Nephron progenitor cell (in vitro differentiated cells): ENCODE results near the gene GLRX5.
A peak's percentile ranks its signal among the peaks of the same experiment; 100 is the strongest.

Source experiments
- DNase-seq: peaks from one replicate; pipeline ENCODE4 v3.0.0; 2021
- H3K27ac Mint-ChIP-seq: 2 replicates; pipeline ENCODE4 v1.8.0; 2021; ENCODE audit warnings: mild to moderate bottlenecking, moderate library complexity, mixed read lengths
- H3K27me3 Mint-ChIP-seq: 2 replicates; pipeline ENCODE4 v1.8.0; 2021; ENCODE audit warnings: mild to moderate bottlenecking, low read depth, mixed read lengths; ENCODE audit not compliant: poor library complexity
- H3K36me3 Mint-ChIP-seq: 2 replicates; pipeline ENCODE4 v1.8.0; 2021; ENCODE audit warnings: low read depth, mixed read lengths
- H3K4me1 Mint-ChIP-seq: 2 replicates; pipeline ENCODE4 v1.8.0; 2021; ENCODE audit warnings: mixed read lengths
- H3K4me3 Mint-ChIP-seq: 2 replicates; pipeline ENCODE4 v1.8.0; 2021; ENCODE audit warnings: mild to moderate bottlenecking, moderate library complexity, mixed read lengths
- H3K9me3 Mint-ChIP-seq: 2 replicates; pipeline ENCODE4 v1.8.0; 2021; ENCODE audit warnings: mild to moderate bottlenecking, moderate library complexity, mixed read lengths
- CTCF ChIP-seq: fragments of 200-600 bp; sonication (generic); IDR thresholded peaks from 2 replicates; pipeline ENCODE4 v1.5.0; 2021; ENCODE audit warnings: antibody characterized with exemption

Gene GLRX5

GRCh38 chr14:95543021-95543420 is 8.2 kb downstream of the GLRX5 start:
- H3K4me3 Mint-ChIP-seq: no peak overlapping the region
- H3K27ac Mint-ChIP-seq: no peak overlapping the region
- peaks cover 16% of the 10 kb centered on the region for H3K4me1 Mint-ChIP-seq
- H3K27me3 Mint-ChIP-seq: no peaks in the 10 kb centered on the region
- no peak for TF ChIP-seq CTCF
- DNase-seq: no peak
- H3K9me3 Mint-ChIP-seq: no peaks in the 10 kb centered on the region
- peaks cover 6% of the 10 kb centered on the region for H3K36me3 Mint-ChIP-seq

GRCh38 chr14:95544588-95544987 is 9.7 kb downstream of the GLRX5 start:
- Mint-ChIP-seq H3K27me3 (no peaks in the 10 kb centered on the region), H3K4me3 (no peak overlapping the region), H3K27ac (no peak overlapping the region), H3K4me1 (peaks cover 5% of the 10 kb centered on the region), H3K9me3 (peaks cover 3% of the 10 kb centered on the region), H3K36me3 (peaks cover 21% of the 10 kb centered on the region)
- no peak for DNase-seq
- TF ChIP-seq CTCF: no peak

GRCh38 chr14:95545515-95546168 is 10.8 kb downstream of the GLRX5 start:
- peaks cover 8% of the 10 kb centered on the region for H3K9me3 Mint-ChIP-seq
- H3K4me1 Mint-ChIP-seq: peaks cover 14% of the 10 kb centered on the region
- no peak for DNase-seq
- no peak overlapping the region for H3K27ac Mint-ChIP-seq
- H3K27me3 Mint-ChIP-seq: no peaks in the 10 kb centered on the region
- TF ChIP-seq CTCF: no peak
- H3K36me3 Mint-ChIP-seq: peaks cover 31% of the 10 kb centered on the region
- H3K4me3 Mint-ChIP-seq: no peak overlapping the region

- Mint-ChIP-seq H3K27me3 (no peaks in the 10 kb centered on the region), H3K9me3 (peaks cover 13% of the 10 kb centered on the region), H3K36me3 (peaks cover 46% of the 10 kb centered on the region), H3K4me3 (no peak overlapping the region), H3K27ac (peak overlapping the region; percentile 86), H3K4me1 (peaks cover 14% of the 10 kb centered on the region)
- TF ChIP-seq CTCF: no peak
- DNase-seq: no peak
These were observed 12.4 kb downstream of the GLRX5 start for GRCh38 chr14:95547272-95547625.

GRCh38 chr14:95547626-95548327 is 12.9 kb downstream of the GLRX5 start:
- Mint-ChIP-seq H3K36me3 (peaks cover 46% of the 10 kb centered on the region), H3K4me3 (no peak overlapping the region), H3K27me3 (no peaks in the 10 kb centered on the region), H3K9me3 (peaks cover 13% of the 10 kb centered on the region), H3K27ac (peak overlapping the region; percentile 86), H3K4me1 (peaks cover 14% of the 10 kb centered on the region)
- TF ChIP-seq CTCF: no peak
- no peak for DNase-seq
